GM18526 (cell line): ENCODE results near the gene THRAP3.

Source experiments
- POLR2A ChIP-seq: IDR thresholded peaks from 3 replicates; pipeline ENCODE4 v1.6.1; 2011; ENCODE audit not compliant: insufficient read length; ENCODE audit errors: extremely low read depth

Gene THRAP3

GRCh38 chr1:36273024-36273423 is 48.8 kb downstream of the THRAP3 start:
- TF ChIP-seq POLR2A: no peak

GRCh38 chr1:36274201-36274600 is 50.0 kb downstream of the THRAP3 start:
- TF ChIP-seq POLR2A: no peak

DNA sequence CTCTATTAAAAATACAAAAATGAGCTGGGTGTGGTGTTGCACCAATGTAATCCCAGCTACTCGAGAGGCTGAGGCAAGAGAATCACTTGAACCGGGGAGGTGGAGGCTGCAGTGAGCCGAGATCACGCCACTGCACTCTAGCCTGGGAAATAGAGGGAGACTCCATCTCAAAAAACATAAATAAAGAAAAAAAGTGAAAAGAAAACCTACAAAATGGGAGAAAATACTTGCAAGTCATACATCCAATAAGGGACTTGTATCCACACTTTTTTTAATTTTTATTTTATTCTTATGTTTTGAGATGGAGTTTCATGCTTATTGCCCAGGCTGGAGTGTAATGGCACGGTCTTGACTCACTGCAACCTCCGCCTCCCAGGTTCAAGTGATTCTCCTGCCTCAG is 52.4 kb downstream of the THRAP3 start:
- TF ChIP-seq POLR2A: no peak

DNA sequence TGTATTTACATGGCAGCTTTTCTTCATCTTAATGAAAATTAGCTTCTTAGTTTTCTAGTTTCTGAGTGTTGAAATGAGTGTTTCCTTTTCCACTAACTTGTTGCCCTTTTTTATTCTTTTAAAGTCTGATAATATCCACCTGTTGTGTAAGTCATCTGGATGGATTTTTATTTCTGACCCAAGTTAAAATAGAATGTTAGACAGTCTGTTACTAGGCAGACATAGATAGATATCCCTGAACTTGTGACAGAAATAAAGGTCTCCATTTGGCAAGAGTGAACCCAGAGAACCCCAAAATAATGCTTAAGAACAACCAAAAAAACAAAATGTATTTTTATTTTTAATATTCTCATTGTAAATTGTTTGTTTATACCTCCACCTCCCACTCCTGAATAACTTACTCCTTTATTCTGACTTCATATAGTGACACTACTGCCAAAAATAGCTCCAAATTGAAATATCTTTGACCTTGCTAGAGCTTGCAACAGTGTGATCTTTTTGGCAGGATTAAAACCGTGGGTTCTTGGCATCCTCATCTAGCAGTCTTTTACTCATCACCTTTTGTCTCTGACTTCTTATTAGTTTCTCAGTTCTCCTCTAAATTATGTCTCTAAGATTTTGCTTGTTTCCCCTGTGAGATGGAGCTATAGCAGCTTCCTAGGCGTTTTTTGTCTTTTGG is 55.0 kb downstream of the THRAP3 start:
- TF ChIP-seq POLR2A: no peak

DNA sequence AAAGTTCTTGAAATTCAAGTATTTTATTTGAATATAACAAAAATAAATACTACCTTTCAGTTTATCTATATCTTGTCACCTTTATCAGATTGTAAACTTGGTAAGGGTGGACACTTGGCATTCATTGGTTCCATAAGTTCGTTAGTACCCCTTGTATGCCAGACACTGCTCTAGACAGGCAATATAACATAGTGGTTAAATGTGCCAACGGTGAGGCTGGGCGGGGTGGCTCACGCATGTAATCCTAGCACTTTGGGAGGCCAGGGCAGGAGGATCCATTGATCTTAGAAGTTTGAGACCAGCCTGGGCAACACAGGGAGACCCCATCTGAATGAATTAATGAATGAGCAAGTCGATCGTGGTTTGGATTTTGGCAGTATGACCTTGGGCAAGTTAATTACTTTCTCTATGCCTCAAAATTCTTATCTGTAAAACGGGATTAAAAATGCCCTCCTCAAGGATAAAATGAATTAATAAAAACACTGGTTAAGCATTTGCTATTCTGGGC is 55.6 kb downstream of the THRAP3 start:
- TF ChIP-seq POLR2A: no peak

- TF ChIP-seq POLR2A: no peak
These were observed 59.8 kb downstream of the THRAP3 start for GRCh38 chr1:36284061-36284460.

DNA sequence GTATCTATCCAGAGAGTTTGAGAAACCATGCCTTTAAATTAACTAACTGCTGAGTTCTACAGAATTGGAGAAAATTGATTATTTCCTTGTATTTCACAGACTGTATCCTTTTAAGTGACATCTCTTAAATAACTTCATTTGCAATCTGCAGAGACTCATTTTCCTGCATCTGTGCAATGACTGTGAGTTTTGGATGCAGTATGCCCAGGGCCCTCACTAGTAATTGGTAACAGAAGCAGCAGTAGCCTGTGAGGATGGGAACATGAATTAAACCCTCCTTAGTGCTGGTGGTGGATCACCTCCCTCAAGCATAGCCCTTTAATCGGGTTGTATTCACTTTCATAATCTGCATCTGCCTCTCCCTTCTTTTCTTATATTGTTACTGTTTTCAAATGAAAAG is 60.3 kb downstream of the THRAP3 start:
- TF ChIP-seq POLR2A: no peak

DNA sequence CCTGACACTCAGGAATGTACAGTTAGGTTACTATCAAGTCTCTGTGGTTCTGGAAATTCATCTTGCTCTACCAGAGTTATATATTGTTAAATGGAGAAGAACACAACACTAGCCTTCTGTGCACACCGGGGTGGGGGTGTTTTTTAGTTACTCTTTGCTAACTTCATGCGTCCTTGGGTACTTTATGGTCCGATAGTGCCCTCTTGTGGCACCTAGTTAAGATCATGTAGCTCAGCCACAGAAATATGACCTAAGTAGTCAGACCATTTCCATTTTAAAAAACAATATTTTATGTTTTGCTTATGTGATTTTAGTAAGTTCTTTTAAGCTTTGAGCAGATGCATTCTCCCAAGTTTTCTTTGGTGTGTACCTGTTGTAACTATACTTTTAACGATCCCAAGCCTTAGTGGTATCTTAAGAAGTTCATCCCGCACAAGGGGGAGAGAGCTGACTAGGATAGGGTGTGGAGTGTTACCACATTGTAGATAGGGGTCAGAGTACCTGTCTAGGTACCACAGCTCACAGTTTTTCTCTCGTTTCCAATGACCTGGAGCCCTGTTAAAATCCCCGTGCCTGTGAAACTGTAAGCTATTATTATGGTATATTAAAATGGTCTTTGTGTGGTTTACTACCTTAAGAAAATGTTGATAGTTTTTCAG is 61.3 kb downstream of the THRAP3 start:
- TF ChIP-seq POLR2A: no peak

DNA sequence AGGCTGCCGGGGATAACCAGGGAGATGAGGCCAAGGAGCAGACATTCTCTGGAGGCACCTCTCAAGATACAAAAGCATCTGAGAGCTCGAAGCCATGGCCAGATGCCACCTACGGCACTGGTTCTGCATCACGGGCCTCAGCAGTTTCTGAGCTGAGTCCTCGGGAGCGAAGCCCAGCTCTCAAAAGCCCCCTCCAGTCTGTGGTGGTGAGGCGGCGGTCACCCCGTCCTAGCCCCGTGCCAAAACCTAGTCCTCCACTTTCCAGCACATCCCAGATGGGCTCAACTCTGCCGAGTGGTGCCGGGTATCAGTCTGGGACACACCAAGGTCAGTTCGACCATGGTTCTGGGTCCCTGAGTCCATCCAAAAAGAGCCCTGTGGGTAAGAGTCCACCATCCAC is 62.6 kb downstream of the THRAP3 start:
- no peak for TF ChIP-seq POLR2A

- TF ChIP-seq POLR2A: no peak
These were observed 63.4 kb downstream of the THRAP3 start for GRCh38 chr1:36287595-36287994.

- no peak for TF ChIP-seq POLR2A
These were observed 71.1 kb downstream of the THRAP3 start for GRCh38 chr1:36295390-36295789.

DNA sequence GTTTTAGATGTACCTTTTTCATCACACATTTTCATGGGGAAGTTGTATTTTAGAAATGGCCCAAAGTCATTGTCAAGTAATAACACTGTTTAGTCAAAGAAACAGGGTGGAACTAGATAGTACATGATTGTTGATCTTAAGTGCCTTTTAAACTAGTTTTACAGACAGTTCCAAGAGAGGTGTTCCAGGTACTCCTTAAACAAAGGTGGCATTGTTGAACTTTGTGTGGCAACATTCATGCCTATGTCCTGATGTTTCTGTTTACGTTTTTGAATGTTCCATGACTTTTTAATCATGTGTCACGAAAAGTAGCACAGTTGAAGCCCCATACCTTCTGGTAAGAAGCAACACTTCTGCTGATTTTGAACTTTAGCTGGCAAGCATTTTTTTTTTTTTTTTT is 72.8 kb downstream of the THRAP3 start:
- no peak for TF ChIP-seq POLR2A

DNA sequence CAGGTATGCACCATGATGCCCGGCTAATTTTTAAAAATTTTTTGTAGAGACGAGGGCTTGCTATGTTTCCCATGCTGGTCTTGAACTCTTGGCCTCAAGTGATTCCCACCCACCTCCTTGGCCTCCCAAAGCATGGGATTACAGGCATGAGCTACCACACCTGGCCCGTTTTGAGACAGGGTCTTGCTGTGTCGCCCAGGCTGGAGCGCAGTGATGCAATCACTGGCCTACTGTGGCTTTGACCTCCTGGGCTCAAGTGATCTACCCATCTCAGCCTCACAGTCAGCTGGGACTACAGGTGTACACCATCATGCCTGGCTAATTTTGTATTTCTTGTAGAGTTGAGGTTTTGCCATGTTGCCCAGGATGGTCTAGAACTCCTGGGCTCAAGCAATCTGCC is 74.4 kb downstream of the THRAP3 start:
- no peak for TF ChIP-seq POLR2A

GRCh38 chr1:36300526-36300925 is 76.3 kb downstream of the THRAP3 start:
- TF ChIP-seq POLR2A: no peak

DNA sequence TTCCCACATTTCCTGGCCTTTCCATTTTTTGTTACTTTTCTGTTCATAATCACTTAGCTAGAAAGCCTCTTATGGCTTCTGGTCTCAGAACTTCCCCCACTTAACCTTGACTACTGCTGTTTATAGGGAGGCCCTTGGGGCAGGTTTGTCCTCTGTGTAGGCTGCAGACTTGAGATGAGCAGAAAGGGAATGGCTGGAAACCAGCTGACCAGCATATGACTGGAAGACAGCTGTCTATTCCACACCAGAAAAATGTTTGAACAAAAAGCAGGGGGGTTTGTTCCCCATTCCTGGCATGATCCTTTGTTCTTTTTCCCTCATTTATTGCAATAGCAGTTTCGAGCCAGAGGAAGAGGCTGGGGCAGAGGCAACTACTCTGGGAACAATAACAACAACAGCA is 77.0 kb downstream of the THRAP3 start:
- no peak for TF ChIP-seq POLR2A

GRCh38 chr1:36303244-36303643 is 79.0 kb downstream of the THRAP3 start:
- no peak for TF ChIP-seq POLR2A

DNA sequence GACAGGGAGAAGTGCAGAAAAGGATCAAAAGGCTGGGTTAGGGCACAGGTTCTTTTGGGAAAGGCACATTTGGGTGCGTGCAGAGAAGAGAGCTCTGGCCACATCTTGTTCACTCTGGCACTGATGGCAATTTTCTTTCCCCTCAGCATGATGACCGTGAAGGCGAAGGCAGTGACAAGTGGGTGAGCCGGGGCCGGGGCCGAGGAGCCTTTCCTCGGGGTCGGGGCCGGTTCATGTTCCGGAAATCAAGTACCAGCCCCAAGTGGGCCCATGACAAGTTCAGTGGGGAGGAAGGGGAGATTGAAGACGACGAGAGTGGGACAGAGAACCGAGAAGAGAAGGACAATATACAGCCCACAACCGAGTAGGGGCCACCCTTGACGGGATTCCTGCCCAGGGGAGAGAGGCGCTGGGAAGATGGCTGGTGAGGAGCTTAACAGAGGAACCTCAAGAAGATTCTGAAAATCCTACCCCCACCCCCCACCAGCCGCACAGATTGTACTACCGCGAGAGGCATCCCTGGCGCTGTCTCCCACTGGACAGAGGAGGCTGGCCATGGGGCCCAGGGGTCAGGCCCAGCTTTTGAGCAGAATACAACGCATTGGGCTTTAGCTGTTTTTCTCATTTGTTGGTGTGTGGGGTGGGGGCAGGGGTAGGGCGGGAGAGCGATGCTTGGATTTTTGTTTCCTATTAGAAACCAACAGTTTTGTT is 79.6 kb downstream of the THRAP3 start:
- TF ChIP-seq POLR2A: no peak

DNA sequence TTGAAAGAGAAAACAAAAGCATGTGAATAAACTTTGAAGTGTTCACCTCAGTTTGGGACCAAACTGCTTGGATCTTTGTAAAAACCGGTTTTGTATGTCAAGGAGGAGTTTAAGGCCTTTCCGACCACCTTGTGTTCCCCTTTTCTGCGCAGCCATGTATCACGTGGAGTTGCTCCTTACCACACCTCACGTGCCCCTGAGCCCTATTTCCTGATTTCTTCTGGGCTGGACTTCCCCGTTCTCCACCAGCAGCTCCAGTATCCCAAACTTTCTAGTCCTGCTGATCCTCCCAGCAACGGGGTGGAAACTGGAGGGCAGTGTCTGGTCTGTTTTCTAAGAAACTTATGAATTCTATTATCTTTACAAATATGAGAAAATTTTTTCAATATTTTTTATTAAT is 80.3 kb downstream of the THRAP3 start:
- TF ChIP-seq POLR2A: no peak
